K562 (cell line): ENCODE measurements around the gene PUSL1. TPM values are rescaled to one million over a fixed set of nuclear protein-coding genes. Genes with fewer than 3 reads are reported as not detected.
A peak's percentile ranks its signal among the peaks of the same experiment; 100 is the strongest.

Experiments
- CBX3 ChIP-seq, 2 experiments: IDR thresholded peaks; 1 replicate in 1 of 2; 2 replicates in 1 of 2; pipeline ENCODE4 v1.6.1; 2012; ENCODE audit warnings: inconsistent platforms in 2 of 2, low read length in 2 of 2, borderline replicate concordance in 1 of 2, control low read depth in 1 of 2
- ELF2 ChIP-seq: fragments of 250-450 bp; sonication (Bioruptor Pico); IDR thresholded peaks from 2 replicates; pipeline ENCODE4 v1.5.0; 2021; ENCODE audit warnings: mild to moderate bottlenecking
- HCFC1 ChIP-seq: IDR thresholded peaks from 2 replicates; pipeline ENCODE4 v1.6.1; 2012; ENCODE audit warnings: low read depth, low read length, improper control_type of control experiment
- KDM1A ChIP-seq, 2 experiments: fragments of 450-650 bp; IDR thresholded peaks; 2 replicates each; pipeline ENCODE4 v1.6.1; 2016; ENCODE audit warnings: mild to moderate bottlenecking in 2 of 2
- MIER1 ChIP-seq: fragments of 450-650 bp; IDR thresholded peaks from 2 replicates; pipeline ENCODE4 v1.6.1; 2016; ENCODE audit warnings: antibody characterized with exemption, mild to moderate bottlenecking, low read depth
- MYBL2 ChIP-seq, 2 experiments: fragments of 450-650 bp in 1 of 2; sonication (generic) in 1 of 2; formaldehyde crosslinking in 1 of 2; IDR thresholded peaks; 2 replicates each; pipeline versions ENCODE4 v1.6.1 to v1.8.1; 2017 to 2022; ENCODE audit warnings: borderline replicate concordance in 1 of 2, inconsistent platforms in 1 of 2, low read depth in 1 of 2, mild to moderate bottlenecking in 1 of 2, missing genetic modification reagents in 1 of 2, moderate library complexity in 1 of 2
- MYC ChIP-seq, 2 experiments: fragments of 250-450 bp in 1 of 2; sonication (Bioruptor Pico) in 1 of 2; IDR thresholded peaks; 2 replicates each; pipeline versions ENCODE4 v1.5.1 to v1.6.1; 2012 to 2021; ENCODE audit warnings: low read depth in 2 of 2, borderline replicate concordance in 1 of 2, improper control_type of control experiment in 1 of 2, low read length in 1 of 2, mild to moderate bottlenecking in 1 of 2, moderate library complexity in 1 of 2
- NR4A1 ChIP-seq, 2 experiments: fragments of 250-450 bp in 1 of 2; fragments of 450-650 bp in 1 of 2; sonication (Bioruptor Pico) in 1 of 2; IDR thresholded peaks; 2 replicates each; pipeline versions ENCODE4 v1.4.0 to v1.6.1; 2016 to 2020; ENCODE audit warnings: mild to moderate bottlenecking in 2 of 2, missing compliant biosample characterization in 1 of 2, missing genetic modification characterization in 1 of 2, moderate library complexity in 1 of 2
- PCBP1 ChIP-seq: fragments of 200-400 bp; formaldehyde crosslinking; IDR thresholded peaks from 2 replicates; pipeline ENCODE4 v1.6.1; 2018; ENCODE audit warnings: mild to moderate bottlenecking, low read depth, low read length; ENCODE audit not compliant: poor library complexity, severe bottlenecking
- PTRF ChIP-seq: fragments of 450-650 bp; IDR thresholded peaks from 2 replicates; pipeline ENCODE4 v1.6.1; 2016; ENCODE audit warnings: mild to moderate bottlenecking, missing genetic modification characterization, missing compliant biosample characterization
- SNIP1 ChIP-seq: fragments of 450-650 bp; IDR thresholded peaks from 2 replicates; pipeline ENCODE4 v1.7.1; 2017; ENCODE audit warnings: low read depth, mild to moderate bottlenecking
- TARDBP ChIP-seq: fragments of 450-650 bp; IDR thresholded peaks from 2 replicates; pipeline ENCODE4 v1.6.1; 2016
- ZBTB8A ChIP-seq: fragments of 450-650 bp; IDR thresholded peaks from 2 replicates; pipeline ENCODE4 v1.6.1; 2018; ENCODE audit warnings: mild to moderate bottlenecking, moderate library complexity; ENCODE audit not compliant: partially characterized antibody
- ZNF197 ChIP-seq: fragments of 200-800 bp; sonication (Bioruptor generic); IDR thresholded peaks from 2 replicates; pipeline ENCODE4 v1.6.1; 2016; ENCODE audit warnings: low read depth, missing genetic modification characterization, missing compliant biosample characterization
- ZNF224 ChIP-seq: sonication (generic); formaldehyde crosslinking; IDR thresholded peaks from 2 replicates; pipeline ENCODE4 v1.8.0; 2022; ENCODE audit warnings: mild to moderate bottlenecking, missing genetic modification reagents
- ZNF583 ChIP-seq: fragments of 250-450 bp; sonication (Bioruptor Pico); IDR thresholded peaks from 2 replicates; pipeline ENCODE4 v1.4.0; 2020
- polyA plus RNA-seq, 8 experiments: library from polyadenylated mRNA; depleted of rRNA in 4 of 8; stranded (reverse) in 5 of 8; unstranded in 3 of 8; fragments of >200 nt; fragmentation: Nextera tagmentation in 2 of 8; fragmentation: Illumina TruSeq in 1 of 8; extraction: Ambion mirVana in 2 of 8; extraction: Trizol in 1 of 8; gene quantifications; 2 replicates each; pipeline versions ENCODE4 v1.2.1 to v1.2.3, GENCODE V29; 2011 to 2014; ENCODE audit warnings: inconsistent platforms in 1 of 8, missing spikeins in 1 of 8
- total RNA-seq, 7 experiments: library from RNA; depleted of rRNA in 6 of 7; stranded (reverse); fragments of >200 nt in 6 of 7; fragmentation: Illumina TruSeq in 2 of 7; extraction: Trizol in 2 of 7; gene quantifications; 2 replicates each; pipeline versions ENCODE4 v1.2.1 to v1.2.3, GENCODE V29; 2011 to 2021; ENCODE audit warnings: low replicate concordance in 1 of 7
- TF ChIP-seq, protein P1 (sequence below), 2 experiments: fragments of 450-650 bp; IDR thresholded peaks; 2 replicates each; pipeline ENCODE4 v1.6.1; 2016; ENCODE audit warnings: mild to moderate bottlenecking in 2 of 2, borderline replicate concordance in 1 of 2, low read depth in 1 of 2, moderate library complexity in 1 of 2
- TF ChIP-seq, protein P2 (sequence below): fragments of 250-450 bp; sonication (Bioruptor Pico); IDR thresholded peaks from 2 replicates; pipeline ENCODE4 v1.8.0; 2021; ENCODE audit warnings: borderline replicate concordance, mild to moderate bottlenecking, moderate library complexity; ENCODE audit not compliant: poor library complexity, severe bottlenecking

PUSL1 gene
- total and polyA plus RNA-seq, 9 of the 15 experiments (the other 6 are each of a cell fraction or from before 2014, with no cell fraction given), result 0.62 to 86.9 (median 13.6) TPM

DNA sequence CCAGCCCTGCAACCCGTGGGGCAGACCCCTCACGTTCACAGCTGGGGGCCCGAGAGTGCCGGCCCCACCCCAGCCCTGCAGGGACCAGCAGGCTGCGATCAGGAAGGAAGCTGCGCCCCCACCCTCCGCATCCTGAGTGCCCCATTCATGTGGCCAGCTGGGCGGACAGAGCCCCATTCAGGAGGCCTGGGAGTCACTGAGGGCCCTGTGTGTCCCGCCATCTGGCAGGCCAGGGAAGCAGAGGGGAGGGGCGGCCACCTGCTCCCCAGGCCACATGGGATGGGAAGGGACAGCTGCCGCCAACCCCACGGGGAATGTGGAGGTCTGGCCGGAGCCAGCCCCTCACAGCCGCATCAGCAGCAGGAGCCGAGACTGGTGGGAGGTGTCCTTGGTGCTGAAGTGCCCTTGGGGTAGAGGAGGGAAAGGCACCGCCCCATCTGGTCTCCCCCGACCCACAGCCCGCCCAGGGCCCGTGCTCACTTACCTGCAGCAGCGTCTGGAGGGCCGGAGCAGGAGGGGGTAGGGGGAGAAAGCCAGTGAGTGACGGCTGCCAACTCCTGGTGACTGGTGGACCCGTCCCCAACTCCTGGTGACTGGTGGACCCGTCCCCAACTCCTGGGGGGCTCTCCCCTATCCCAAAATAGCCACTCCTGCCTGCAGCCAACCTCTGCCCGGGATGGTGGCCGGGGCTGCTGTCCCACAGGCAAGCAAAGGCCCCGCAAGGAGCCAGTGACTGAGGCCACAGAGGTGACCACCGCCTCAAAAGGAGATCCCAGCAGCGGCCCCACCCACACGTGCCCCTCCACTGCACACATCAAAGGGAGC is 9.3 kb upstream of the PUSL1 start (continued):
- TF ChIP-seq, protein P1, sequence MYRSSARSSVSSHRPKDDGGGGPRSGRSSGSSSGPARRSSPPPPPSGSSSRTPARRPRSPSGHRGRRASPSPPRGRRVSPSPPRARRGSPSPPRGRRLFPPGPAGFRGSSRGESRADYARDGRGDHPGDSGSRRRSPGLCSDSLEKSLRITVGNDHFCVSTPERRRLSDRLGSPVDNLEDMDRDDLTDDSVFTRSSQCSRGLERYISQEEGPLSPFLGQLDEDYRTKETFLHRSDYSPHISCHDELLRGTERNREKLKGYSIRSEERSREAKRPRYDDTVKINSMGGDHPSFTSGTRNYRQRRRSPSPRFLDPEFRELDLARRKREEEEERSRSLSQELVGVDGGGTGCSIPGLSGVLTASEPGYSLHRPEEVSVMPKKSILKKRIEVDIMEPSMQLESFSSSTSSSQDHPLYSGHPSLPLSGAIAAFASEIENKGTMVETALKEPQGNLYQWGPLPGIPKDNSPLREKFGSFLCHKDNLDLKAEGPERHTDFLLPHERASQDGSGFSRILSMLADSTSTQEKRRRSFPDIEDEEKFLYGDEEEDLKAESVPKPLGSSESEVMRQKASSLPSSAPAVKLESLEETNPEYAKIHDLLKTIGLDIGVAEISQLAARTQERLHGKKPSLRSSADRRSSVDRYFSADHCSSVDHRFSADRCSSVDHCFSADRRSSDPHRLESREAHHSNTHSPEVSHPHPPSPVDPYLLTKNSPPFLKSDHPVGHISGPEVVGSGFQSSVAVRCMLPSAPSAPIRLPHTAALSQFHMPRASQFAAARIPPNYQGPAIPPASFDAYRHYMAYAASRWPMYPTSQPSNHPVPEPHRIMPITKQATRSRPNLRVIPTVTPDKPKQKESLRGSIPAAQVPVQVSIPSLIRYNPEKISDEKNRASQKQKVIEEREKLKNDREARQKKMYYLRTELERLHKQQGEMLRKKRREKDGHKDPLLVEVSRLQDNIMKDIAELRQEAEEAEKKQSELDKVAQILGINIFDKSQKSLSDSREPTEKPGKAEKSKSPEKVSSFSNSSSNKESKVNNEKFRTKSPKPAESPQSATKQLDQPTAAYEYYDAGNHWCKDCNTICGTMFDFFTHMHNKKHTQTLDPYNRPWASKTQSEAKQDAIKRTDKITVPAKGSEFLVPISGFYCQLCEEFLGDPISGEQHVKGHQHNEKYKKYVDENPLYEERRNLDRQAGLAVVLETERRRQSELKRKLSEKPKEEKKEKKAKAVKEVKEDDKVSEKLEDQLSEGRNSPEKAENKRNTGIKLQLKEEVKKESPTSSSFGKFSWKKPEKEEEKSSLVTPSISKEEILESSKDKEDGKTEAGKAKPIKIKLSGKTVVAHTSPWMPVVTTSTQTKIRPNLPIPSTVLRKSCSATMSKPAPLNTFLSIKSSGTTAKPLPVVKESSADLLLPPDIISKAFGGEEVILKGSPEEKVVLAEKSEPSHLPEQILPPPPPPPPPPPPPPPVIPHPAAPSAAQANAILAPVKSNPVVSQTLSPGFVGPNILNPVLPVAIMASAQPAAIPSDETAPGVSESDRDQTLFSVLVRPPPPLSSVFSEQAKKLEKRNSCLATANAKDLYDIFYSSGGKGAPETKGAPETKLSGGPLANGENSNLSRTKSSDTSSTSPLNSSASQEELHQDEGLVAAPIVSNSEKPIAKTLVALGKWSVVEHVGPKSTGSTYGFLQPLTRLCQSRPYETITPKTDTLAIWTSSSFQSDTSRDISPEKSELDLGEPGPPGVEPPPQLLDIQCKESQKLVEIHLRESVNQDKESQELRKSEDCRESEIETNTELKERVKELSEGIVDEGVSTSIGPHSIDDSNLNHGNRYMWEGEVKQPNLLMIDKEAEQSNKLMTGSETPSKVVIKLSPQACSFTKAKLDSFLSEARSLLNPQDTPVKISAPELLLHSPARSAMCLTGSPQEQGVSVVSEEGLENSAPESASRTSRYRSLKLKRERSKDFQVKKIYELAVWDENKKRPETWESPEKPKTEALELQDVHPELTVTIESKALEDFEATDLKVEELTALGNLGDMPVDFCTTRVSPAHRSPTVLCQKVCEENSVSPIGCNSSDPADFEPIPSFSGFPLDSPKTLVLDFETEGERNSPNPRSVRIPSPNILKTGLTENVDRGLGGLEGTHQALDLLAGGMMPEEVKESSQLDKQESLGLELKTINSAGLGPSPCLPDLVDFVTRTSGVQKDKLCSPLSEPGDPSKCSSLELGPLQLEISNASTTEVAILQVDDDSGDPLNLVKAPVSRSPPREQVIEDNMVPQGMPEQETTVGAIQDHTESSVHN (IDR thresholded peaks at IDR 0.05; ENCODE audit: borderline replicate concordance in 1 of 2, low read depth in 1 of 2), result no peak
- TF ChIP-seq CBX3 (IDR thresholded peaks at IDR 0.05; ENCODE audit: borderline replicate concordance in 1 of 2, low read length in 2 of 2), result no peak
- no peak for TF ChIP-seq HCFC1
- TF ChIP-seq PTRF, result no peak
- TF ChIP-seq KDM1A (IDR thresholded peaks at IDR 0.05), result no peak
- no peak for TF ChIP-seq NR4A1 (CRISPR knock-in tag; IDR thresholded peaks at IDR 0.05)
- TF ChIP-seq NR4A1 (tag; IDR thresholded peaks at IDR 0.05), result no peak
- TF ChIP-seq ELF2 (CRISPR knock-in tag), result no peak
- no peak for TF ChIP-seq ZNF583 (CRISPR knock-in tag)
- no peak for TF ChIP-seq ZNF224 (CRISPR knock-in tag)
- TF ChIP-seq PCBP1, result no peak
- TF ChIP-seq, protein P2, sequence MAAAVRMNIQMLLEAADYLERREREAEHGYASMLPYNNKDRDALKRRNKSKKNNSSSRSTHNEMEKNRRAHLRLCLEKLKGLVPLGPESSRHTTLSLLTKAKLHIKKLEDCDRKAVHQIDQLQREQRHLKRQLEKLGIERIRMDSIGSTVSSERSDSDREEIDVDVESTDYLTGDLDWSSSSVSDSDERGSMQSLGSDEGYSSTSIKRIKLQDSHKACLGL (CRISPR knock-in tag), result no peak
- TF ChIP-seq TARDBP, result no peak
- peak; percentile 86 for TF ChIP-seq MIER1
- TF ChIP-seq ZBTB8A, result no peak
- TF ChIP-seq ZNF197, result no peak
- no peak for TF ChIP-seq MYBL2 (IDR thresholded peaks at IDR 0.05; ENCODE audit: low read depth)
- no peak for TF ChIP-seq MYBL2 (CRISPR knock-in tag; IDR thresholded peaks at IDR 0.05; ENCODE audit: borderline replicate concordance)
- TF ChIP-seq MYC (IDR thresholded peaks at IDR 0.05; ENCODE audit: low read depth, low read length), result no peak
- TF ChIP-seq MYC (CRISPR knock-in tag; IDR thresholded peaks at IDR 0.05; ENCODE audit: borderline replicate concordance, low read depth), result no peak
- TF ChIP-seq SNIP1, result no peak
